Stimulated activated CD8-positive, alpha-beta memory T cell treated with anti-CD3 and anti-CD28 coated beads, Interleukin-7, amount 100 ng/mL, for 48 hours (primary cell): ENCODE results near the gene SIX3.

ENCODE experiments used
- DNase-seq, 2 donors: peaks; one replicate each; pipeline ENCODE4 v3.0.0-alpha.2; 2020; ENCODE audit warnings: low read depth in 1 of 2; ENCODE audit errors: extremely low read depth in 1 of 2

Gene SIX3

DNA sequence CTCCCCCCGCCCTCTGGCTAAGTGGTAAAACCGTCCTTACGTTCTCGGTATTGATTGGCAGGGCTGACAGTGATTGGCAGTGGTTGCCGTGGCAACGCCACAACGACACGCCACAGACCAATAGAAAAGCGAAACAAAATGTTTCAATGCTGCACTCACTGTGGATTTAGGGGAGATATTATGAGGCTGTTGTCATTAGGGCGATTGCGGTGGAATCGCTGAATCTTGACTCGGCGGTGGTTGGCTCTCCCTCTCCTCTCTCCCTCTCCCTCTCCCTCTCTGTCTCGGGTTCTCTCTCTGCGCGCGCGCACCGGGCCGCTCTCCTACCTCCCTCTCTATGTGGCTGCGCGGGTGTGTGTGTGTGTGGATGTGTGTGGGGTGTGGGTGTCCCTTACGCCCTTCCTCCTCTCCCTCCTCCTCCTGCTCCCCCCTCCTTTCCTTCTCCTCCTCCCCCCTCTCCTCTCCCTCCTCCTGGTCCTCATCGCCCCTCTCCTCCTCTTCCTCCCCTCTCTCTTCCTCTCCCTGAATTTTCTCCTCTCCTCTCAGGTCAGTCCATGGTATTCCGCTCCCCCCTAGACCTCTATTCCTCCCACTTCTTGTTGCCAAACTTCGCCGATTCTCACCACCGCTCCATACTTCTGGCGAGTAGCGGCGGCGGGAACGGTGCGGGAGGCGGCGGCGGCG is at the start of gene SIX3:
TSS of gene SIX3 (plus strand) at position 152 of the 684 bp plus-strand sequence. CDS start at position 555, 403 bp downstream.
- peak in 1 of 2 donors; percentile 28 for DNase-seq

DNA sequence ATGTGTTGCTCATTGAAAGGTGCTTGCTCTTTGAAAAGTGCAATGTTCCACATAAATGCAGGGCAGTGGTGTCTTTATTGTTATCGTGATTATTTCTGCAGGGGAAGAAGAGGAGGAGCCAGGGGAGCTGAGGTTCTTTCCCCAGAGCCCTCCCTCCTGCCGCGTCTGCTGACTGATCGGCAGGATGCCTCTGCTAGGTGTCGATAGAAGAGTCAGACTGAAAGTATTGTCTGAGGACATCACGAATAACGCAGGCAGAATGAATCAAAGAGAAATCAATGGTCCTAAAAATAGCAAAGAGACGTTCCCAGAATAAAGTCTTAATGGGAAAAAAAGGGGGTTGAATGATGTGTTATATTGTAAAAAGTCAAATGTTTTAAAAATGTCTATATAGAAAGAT is 47.4 kb upstream of the SIX3 start:
- peak in 1 of 2 donors; percentile 3 for DNase-seq

DNA sequence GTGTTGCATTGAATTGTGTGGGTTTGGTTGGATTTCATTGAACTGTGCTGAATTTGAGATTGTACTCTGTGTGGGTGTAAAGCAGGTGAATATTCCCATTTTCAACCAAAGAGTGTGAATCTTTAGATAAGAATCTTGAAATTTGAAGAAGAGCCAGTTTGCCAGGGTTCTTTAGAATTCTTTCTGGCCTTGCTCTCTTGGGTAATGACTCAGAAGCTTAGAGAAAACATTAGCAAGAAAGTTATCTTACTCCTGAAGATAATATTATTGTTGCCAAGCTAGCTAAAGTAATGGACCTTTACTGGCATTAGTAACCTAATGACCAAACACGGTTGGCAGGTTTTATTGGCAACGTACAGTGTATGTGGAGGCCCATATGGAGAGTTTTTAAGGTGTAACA is 46.4 kb upstream of the SIX3 start:
- DNase-seq: no peak

DNA sequence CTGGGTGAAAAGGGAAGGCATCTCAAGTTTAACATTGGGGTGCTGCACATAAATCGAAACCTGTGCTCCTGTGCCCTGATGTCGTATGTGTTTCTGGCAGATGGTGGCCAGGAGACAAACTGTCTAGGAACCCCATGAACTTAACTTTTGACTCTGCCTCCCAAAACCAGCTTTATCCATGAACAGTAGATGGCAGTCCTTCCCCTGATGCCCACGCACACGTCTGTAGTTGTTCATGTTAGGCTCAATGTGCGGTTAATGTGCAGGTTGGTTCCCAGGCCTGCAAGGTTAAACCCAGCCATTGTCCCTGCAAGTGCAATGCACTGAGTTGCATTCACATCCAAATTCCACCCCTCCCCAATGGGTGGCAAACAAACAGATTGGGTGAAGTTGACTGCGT is 44.1 kb upstream of the SIX3 start:
- DNase-seq: no peak

DNA sequence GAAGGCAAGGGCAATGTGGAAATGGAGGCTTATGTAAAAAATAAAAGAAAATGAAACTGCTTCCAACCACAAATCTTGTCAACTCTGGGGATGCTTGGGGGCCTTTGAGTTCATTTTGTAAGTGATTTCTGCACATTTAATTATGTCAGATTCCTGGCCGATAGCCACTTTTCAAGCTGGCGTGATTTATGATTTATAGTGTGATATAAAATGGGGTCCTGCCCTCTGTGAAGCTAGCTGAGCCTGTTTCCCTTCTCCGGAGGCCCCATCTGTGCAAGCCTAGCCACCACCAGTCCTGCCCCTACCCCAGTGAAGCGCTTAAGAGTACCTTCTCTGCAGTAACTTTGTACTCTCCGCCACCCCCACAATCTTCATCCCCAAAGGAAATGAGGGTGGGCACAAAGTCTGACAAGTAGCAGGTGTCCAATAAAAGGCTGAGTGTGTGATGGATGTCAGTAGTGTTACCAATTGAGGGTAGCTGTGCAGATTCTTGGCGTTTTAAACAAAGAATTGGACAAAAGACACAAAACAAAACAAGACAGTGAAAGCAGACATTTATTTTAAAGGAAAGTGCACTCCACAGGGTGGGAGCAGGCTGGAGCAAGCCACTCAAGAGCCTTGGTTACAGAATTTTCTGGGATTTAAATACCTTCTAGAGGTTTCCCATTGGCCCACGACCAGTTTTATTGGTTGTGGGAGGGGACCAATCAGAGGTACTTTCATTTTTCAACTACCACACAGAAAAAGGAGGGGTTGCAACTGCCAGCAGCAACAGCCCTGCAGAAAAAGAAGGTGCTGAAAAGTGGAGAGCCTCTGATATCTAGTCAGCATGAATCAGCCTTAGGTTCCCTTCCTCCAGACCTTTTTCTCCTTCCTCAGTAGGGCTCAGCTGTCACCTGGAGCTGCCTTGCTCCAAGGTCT is 39.0 kb upstream of the SIX3 start:
- DNase-seq: no peak

DNA sequence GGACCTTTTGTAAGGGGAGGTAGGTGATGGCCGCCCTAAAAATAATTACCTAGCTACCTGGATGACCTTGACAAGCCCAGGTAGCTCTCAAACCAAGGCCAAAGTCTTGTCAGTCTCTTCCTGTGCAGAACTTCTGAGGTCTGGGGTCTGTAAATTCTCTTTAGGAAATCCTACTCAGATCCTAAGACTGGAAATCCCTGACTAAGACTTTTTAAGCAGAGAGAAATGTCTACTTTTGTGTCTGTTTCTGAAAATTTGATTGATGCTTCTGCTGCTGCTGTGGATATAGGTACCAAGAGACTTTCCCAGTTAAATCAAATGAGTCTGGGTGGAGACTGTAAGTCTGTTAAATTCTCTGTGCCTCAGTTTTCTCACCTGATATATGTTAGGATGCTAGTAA is 36.9 kb upstream of the SIX3 start:
- DNase-seq: no peak

DNA sequence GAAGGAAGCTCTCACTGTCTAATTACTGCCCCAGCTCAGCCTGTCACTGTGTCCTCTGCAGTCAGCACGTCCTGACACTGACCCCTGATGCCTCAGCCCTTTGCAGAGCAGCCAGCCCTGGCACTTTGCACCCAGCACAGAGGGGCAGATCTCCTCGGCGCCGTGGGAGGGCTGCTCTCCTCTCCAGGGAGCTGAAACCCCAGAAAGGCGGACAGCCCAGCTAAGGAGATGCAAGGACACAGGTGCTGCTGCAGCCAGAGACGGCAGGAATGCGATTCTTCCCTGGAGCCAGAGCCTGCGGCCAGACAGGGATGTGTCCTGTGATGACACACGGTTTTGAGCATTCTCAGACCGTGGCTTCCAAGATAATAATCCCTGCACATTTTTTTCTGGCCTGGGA is 34.5 kb upstream of the SIX3 start:
- no peak for DNase-seq

DNA sequence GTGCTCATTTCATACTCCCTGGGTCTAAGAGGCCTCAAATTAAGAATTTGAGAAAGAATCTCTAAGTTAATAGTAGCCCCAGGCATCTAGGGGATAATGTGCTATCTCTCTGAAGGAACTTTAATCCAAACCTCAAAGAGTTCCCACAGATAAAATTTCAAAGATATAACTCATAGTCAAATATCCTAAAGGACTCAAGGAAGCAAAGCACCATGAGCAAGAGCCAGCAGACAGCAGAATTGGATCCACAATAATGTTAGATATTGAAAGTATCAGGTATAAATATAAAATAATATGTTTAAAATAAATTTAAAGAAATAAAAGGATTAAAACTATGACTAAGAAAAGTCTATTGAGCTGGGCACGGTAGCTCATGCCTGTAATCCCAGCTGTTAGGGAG is 31.7 kb upstream of the SIX3 start:
- no peak for DNase-seq

DNA sequence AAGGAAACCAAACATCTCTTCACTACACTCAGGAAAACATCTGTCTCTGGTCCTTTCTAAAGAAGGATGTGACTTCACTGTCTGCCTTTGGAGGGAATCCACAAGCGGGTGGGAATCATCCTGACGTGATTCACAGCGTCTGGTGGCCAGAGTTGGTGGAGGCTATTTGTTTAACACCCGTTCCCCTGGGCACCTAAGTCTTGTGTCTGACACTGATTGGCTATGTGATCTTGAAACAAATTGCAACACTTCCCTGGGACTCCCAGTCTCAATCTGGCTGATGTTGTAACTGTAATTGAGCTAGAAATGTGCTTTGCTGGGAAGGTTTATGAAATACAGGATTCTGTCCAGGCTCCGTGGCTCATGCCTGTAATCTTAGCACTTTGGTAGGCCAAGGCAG is 28.8 kb upstream of the SIX3 start:
- DNase-seq: no peak

DNA sequence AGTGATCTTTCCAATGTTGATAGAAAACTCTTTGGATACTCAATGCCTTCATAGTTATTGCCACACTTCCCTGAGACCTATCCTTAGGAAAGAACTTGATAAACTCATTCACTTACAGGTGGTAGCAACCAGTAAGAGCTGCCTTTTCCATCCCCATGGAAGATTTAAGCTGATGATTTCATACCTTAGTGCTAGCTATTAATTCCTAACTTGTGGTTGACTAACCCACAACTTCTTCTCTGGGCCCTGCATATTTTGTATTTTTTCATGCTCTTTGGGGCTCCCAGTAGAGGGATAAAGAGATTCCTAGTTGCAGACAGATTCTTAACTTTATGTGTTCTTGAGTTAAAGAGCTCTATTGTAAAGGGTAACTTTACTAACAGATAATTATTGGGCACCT is 25.2 kb upstream of the SIX3 start:
- DNase-seq: no peak

DNA sequence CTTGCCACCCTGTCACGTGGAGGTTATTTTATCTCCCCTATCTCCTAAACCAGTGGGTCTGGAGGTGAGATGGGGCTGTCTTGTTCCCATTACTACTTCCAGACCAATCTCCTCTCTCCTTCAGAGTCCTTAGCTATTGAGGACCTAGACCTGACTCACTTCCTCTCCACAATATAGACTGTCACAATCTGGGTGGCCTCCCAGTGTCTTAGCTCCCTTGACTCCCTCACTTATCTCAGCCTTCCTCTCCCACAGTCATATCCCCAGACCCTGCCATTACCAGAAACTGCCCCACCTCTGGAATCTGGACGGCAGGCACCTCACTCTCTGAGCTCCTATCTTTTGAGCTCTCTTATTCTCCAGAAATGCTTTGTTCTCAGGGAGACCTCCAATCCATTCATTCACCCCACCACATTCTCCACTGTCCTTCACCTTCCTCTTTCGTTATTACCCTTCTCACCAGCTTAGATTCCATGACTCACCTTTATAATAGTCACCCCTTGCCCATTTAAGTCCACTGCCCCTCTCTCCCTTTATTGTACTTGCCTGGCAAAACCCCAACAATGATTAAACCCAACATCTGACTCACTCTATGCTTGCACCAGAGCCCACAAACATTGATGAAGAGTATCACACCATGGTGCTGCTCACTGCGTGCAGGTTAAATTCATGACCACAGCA is 23.3 kb upstream of the SIX3 start:
- DNase-seq: no peak

DNA sequence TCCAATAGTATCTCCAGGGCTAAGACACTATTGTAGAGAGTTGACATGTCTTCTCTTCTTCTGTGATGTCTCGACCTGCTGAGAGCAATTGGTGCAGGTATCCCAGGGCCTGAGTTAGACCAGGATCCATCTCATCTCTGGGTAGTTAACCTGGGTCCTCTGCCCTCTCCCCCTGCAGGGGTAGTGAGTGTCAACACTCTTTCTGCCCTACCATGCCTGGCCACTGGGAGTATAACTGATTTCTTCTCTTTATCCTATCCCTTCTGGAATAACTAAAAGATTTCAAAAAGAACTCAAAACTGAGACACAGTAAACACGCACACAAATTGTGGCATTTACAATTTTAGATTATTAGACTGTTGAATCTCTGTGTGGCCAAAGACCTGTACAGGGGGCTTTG is 20.8 kb upstream of the SIX3 start:
- no peak for DNase-seq

DNA sequence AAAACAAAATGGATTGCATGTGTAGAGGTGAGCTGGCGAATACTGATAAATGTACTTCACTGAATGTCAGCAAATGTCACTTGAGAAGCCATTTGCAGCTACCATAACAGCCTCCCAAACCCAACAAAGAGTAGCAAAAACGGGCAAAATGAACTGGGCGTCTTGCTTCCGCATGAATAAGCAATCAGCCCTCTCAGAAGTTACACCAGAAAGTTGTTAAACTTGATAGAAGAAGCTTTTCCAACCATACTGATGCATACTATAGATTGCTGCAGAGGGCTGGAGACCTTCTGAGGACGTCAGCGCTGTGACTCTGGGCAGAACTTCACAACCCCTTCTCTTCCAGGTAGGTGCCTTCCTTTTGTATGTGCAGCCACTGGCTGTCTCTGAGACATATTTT is 18.7 kb upstream of the SIX3 start:
- DNase-seq: no peak

DNA sequence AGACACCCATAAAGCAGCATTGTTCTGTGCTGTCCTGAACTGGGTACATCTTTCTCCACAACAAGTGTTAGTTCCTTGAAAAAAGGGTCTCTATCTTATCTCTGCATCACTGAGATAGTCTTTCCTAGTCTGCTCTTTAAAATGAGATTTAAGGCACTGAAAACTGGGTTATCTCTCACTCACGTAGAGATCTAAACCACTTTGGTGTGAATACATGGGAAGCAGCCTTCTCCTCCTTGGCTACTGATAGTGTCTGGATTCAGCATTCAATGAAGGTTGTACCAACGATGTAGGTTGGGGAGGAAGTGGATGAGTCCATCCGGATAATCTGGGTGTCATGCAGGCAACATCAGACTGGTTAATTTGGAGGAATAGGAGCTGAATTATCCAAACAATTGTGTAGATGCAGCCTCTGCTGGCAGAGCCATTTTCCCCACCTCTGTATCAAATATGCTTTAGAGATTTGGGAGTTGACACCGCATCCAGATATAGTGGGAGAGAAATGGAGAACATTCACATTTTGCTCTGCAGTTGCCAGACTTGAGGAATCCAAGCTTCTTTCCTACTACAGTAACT is 15.9 kb upstream of the SIX3 start:
- DNase-seq: no peak

DNA sequence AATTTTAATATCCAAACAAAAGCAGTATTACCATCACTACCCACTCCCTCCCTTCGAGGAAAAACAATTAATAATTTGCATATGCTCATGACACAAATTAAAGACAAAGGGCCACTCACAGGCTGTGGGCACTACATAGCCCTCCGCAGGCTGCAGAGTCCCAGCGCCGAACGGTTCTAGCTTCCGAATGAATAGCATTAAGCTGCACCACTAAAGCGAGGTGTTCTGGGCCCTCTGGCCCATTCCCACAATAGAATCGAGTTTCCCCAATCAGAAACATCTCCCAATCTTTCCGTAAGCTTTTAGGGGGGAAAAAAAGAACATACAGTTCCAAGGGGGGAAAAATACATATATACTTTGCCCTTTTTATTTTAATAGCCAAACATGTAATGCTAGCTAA is 14.5 kb upstream of the SIX3 start:
- DNase-seq: no peak

DNA sequence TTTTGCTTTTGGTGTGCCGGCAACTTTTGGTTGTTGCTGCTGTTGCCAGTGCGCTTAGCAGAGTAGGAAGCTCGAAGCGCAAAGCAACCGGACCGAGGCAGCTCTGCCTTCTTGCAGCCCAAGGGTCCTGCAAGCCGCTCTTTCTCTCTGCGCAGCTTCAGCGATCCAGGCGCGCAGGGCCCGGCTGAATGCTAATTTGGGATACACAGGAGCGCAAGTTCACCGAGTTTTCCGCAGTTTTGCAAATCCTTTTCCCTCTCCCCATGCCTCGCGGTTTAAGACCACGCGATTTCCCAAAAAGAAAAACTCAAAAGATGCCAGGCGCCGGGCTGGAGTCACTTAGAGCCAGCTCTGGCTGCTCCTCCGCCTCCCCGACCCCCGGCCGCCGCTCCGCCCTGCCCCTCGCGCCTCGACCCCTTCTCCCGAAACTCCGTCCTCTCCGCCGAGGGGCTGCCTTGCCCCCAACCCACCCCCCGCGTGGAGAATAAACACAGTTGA is 13.5 kb upstream of the SIX3 start:
- no peak for DNase-seq

DNA sequence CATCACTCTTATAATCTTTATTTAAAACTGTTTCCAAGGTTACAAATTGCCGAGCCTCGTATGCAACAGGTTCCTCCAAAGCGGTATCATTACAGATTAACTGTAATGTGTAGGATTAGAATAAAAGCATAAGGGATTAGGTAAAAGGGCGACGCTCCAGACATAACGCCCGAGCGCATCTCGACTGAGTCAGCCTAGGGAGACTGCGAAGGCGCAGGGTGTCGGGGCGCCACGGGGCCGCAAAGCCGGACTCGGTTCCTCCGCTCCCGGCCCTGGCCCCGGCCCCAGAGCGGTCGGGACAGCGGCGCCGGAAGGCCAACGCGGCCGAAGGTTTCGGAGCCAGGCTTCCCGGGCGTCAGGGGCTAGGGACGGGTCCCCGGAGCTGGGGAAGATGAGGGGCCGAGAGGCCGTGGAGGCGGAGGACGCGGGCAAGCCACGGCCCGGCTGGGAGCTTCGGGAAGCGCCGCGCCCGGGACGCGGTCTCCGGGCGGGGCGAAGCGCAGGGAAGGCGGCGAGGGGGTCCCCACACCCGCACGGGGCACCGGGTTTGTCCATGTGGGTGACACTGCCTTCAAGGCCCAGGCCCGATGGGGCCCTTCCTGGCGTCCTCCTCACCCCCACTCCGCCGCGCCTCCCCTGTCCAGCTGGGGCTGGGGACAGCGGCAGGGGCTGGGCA is 12.9 kb upstream of the SIX3 start:
- DNase-seq: no peak

DNA sequence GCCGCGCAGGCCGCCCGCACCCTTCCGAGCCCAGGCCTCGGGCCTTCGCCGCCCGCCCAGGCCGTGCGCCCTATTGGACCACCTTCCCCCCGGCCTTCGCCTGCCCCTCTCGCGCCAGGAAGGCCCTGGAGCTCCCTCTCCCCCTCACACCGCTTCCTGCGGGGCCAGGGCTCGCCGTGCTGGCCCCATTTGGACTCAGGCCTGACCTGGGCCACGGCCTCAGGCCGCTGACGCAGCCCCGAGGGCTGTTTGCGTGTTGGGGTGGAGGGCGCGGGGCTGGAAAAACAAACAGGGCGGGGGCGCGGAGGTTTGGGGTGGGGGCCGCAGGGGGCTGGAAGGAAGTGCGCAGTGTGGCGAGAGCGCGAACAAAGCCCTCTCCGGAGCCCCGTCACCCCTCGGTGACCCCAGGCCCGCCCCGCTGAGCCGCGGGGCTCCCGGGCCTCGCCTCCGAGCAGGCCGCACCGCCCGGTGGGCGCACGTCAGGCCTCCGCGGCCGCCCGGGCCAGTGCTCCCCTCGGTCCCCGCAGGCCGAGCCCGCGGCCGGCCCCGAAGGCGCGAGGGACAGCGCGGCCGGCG is 12.3 kb upstream of the SIX3 start:
- no peak for DNase-seq

DNA sequence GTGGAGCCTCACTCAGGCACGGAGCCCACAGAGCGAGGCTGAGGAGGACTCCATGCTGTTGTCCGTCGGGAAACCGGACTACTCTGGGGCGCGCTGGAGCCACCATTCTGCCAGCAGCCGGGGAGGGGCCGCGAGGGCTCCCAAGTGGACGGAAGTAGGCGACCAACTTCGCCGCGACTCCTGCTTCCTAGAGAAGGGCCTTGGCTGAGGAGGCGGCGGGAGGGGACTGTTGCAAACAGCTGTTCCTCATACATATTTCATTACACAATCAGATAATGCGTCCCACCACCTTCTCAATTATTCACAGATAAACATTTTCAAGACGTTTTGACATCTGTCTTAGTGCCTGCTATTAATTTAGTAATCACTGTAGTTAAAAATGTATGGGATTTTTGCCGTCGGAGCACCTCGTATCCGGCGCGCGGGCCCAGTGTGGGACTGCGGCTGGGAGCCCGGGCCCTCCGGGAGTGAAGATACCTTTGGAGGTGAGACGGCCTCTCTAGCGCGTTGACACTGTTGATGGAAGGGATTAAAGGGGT is 11.7 kb upstream of the SIX3 start:
- no peak for DNase-seq
